Retinal pigment epithelial cell (primary cell): ENCODE data around the gene ESPN.

Source experiments
- DNase-seq: peaks from one replicate; pipeline ENCODE4 v3.0.0-alpha.2; 2010; ENCODE audit warnings: low read depth
- H3K4me3 ChIP-seq: 2 replicates; pipeline ENCODE4 v1.5.1; 2011; ENCODE audit warnings: mild to moderate bottlenecking, low read length, control low read depth, moderate library complexity
- CTCF ChIP-seq: conservative IDR thresholded peaks from 2 replicates; pipeline ENCODE4 v1.5.1; 2011; ENCODE audit warnings: low read depth, low read length, control low read depth, inconsistent platforms

Gene ESPN

GRCh38 chr1:6486433-6487011, 61.9 kb downstream of the ESPN start:
- DNase-seq, result peak; percentile 30
- H3K4me3 ChIP-seq, result peak overlapping the region; percentile 53
- TF ChIP-seq CTCF, result peak; percentile 95

GRCh38 chr1:6487804-6488484, 63.4 kb downstream of the ESPN start:
- no peak overlapping the region for H3K4me3 ChIP-seq
- TF ChIP-seq CTCF, result no peak
- no peak for DNase-seq

GRCh38 chr1:6488602-6489382, 64.2 kb downstream of the ESPN start:
- DNase-seq, result no peak
- H3K4me3 ChIP-seq, result no peak overlapping the region
- no peak for TF ChIP-seq CTCF

- no peak overlapping the region for H3K4me3 ChIP-seq
- TF ChIP-seq CTCF, result no peak
- DNase-seq, result no peak
Observed at GRCh38 chr1:6489383-6489765, 64.8 kb downstream of the ESPN start.

GRCh38 chr1:6489799-6490180, 65.2 kb downstream of the ESPN start:
- H3K4me3 ChIP-seq, result peak overlapping the region; percentile 83
- peak; percentile 93 for TF ChIP-seq CTCF
- peak; percentile 20 for DNase-seq

- TF ChIP-seq CTCF, result no peak
- DNase-seq, result peak; percentile 27
- H3K4me3 ChIP-seq, result peak overlapping the region; percentile 83
Observed at GRCh38 chr1:6490181-6491080, 65.9 kb downstream of the ESPN start.
